Stomach (tissue), 9 donors: ENCODE results near the gene SNX32. TPM values are rescaled to one million over a fixed set of nuclear protein-coding genes. Genes with fewer than 3 reads are reported as not detected.
A peak's percentile ranks its signal among the peaks of the same experiment; 100 is the strongest.
"Not testable (repeated sequence)": the region's sequence is repeated elsewhere in the genome, so short reads cannot be mapped to it uniquely, and the experiment has no call there.

Experiments
- DNase-seq, 2 donors: peaks; one replicate each; pipeline versions ENCODE4 v3.0.0 to v3.0.0-alpha.2; 2013 to 2019
- H3K27ac ChIP-seq, 5 donors: fragments of 200-600 bp in 4 of 5; sonication (generic) in 4 of 5; one replicate each; pipeline ENCODE4 v1.5.1; 2013 to 2019; ENCODE audit warnings: mild to moderate bottlenecking in 1 of 5, moderate library complexity in 1 of 5
- H3K27me3 ChIP-seq, 3 donors: fragments of 200-600 bp; sonication (generic); one replicate each; pipeline ENCODE4 v1.5.1; 2017 to 2019; ENCODE audit warnings: mixed run types in 1 of 3
- H3K36me3 ChIP-seq, 4 donors: fragments of 200-600 bp; sonication (generic); 1 replicate in 3 of 4; 2 replicates in 1 of 4; pipeline ENCODE4 v1.5.1; 2016 to 2019
- H3K4me1 ChIP-seq, 4 donors: fragments of 200-600 bp; sonication (generic); one replicate each; pipeline ENCODE4 v1.5.1; 2016 to 2019
- H3K4me3 ChIP-seq, 4 donors: fragments of 200-600 bp; sonication (generic) in 3 of 4; one replicate each; pipeline ENCODE4 v1.5.1; 2016 to 2019; ENCODE audit warnings: mild to moderate bottlenecking in 1 of 4
- H3K9me3 ChIP-seq, 4 donors: fragments of 200-600 bp; sonication (generic); one replicate each; pipeline ENCODE4 v1.5.1; 2016 to 2019
- CTCF ChIP-seq, 7 experiments: fragments of 450-650 bp in 4 of 7; fragments of 200-600 bp in 3 of 7; sonication (generic) in 3 of 7; IDR thresholded peaks; one replicate each; pipeline ENCODE4 v1.5.1; 2016 to 2019; ENCODE audit warnings: antibody characterized with exemption in 7 of 7, control low read depth in 2 of 7, mild to moderate bottlenecking in 1 of 7
- EP300 ChIP-seq: sonication (generic); formaldehyde crosslinking; IDR thresholded peaks from one replicate; pipeline ENCODE4 v1.6.1; 2017; ENCODE audit warnings: antibody characterized with exemption
- POLR2A ChIP-seq, 4 donors: fragments of 450-650 bp; IDR thresholded peaks; one replicate each; pipeline ENCODE4 v1.6.1; 2016; ENCODE audit warnings: antibody characterized with exemption in 4 of 4, control low read depth in 2 of 4, mild to moderate bottlenecking in 1 of 4, moderate library complexity in 1 of 4
- POLR2AphosphoS5 ChIP-seq, 3 donors: sonication (generic); formaldehyde crosslinking; IDR thresholded peaks; one replicate each; pipeline ENCODE4 v1.6.1; 2016; ENCODE audit warnings: antibody characterized with exemption in 3 of 3
- WGBS, 5 donors: extraction: QIAGEN DNeasy Blood & Tissue Kit in 3 of 5; methylation state at CpG; one replicate each; pipeline versions ENCODE4 v1.1.5 to v1.1.7; 2013 to 2018; 5-methylcytosine and 5-hydroxymethylcytosine counted together
- intact Hi-C: fragments of 100-400 bp; cut with DNase I; formaldehyde crosslinking; loops from one replicate; pipeline ENCODE4 v1.15.1; 2023; ENCODE audit warnings: low total_unique reads
- polyA plus RNA-seq, 3 donors: library from polyadenylated mRNA; stranded (reverse); fragments of 200-250 nt; gene quantifications; one replicate each; pipeline ENCODE4 v1.2.3, GENCODE V29; 2013
- total RNA-seq, 5 donors: library from RNA; depleted of rRNA; stranded (reverse); fragments of >200 nt; gene quantifications; one replicate each; pipeline versions ENCODE4 v1.1.0 to v1.2.3, GENCODE V29; 2014 to 2016
- donor health status: healthy with polysubstance abuse.
- donor health status: Bipolar disorder and iron deficiency.
- donor health status: healthy.

SNX32 gene
- total and polyA plus RNA-seq, 8 donors = 0.25 to 1.4 (median 0.76) TPM; not detected in 2

- Histone ChIP-seq H3K4me1 (peaks cover 6 to 12% (median 8%) of the 10 kb centered on the region in 4 donors), H3K27me3 (no peaks in the 10 kb centered on the region), H3K36me3 (no peaks in the 10 kb centered on the region), H3K9me3 (no peaks in the 10 kb centered on the region), H3K27ac (peak overlapping the region in 2 of 5 donors; percentile 13 to 49), H3K4me3 (no peak overlapping the region)
- TF ChIP-seq EP300 (no peak), POLR2A (IDR thresholded peaks at IDR 0.05) (no peak), CTCF (IDR thresholded peaks at IDR 0.05) (no peak), POLR2AphosphoS5 (IDR thresholded peaks at IDR 0.05) (no peak)
- DNase-seq = peak in 1 of 2 donors; percentile 30
- 36 to 67% (median 49%) methylated on average over 3 of the region's 3 CpGs for WGBS, 5 donors
- intact Hi-C loops = no loop called here
Measured at GRCh38 chr11:65843811-65844210, 10.0 kb downstream of the SNX32 start.

DNA sequence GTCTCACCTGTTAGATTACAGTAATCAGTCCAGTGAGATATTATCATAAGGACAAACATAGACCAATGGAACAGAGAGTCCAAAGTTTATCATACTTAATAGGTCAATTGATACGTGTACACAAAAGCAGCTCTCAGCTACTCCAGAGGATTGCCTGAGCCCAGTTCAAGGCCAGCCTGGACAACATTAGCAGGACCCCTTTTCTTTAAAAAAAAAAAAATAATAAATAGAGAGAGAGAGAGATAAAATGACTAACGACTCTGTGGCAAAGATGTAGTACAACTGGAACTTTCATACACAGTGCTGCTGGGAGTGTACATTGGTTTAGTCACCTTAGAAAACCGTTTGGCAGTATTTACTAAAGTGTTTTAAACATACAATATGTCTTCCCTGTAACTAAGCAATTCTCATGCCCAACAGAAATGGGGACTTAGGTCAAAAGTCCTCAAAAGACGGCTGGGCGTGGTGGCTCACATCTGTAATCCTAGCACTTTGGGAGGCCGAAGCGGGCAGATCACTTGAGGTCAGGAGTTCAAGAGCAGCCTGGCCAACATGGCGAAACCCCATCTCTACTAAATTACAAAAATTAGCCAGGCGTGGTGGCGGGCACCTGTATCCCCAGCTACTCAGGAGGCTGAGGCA, 10.6 kb downstream of the SNX32 start:
- no peaks in the 10 kb centered on the region for H3K27me3 ChIP-seq
- no peaks in the 10 kb centered on the region for H3K9me3 ChIP-seq
- H3K27ac ChIP-seq = peak overlapping the region in 2 of 5 donors; percentile 13 to 49
- 48 to 74% (median 61%) methylated on average over 10 of the region's 10 CpGs for WGBS, 5 donors
- H3K36me3 ChIP-seq = no peaks in the 10 kb centered on the region
- H3K4me1 ChIP-seq = peaks cover 8 to 12% (median 10%) of the 10 kb centered on the region in 4 donors
- TF ChIP-seq POLR2A (IDR thresholded peaks at IDR 0.05) (no peak), POLR2AphosphoS5 (IDR thresholded peaks at IDR 0.05) (no peak), CTCF (IDR thresholded peaks at IDR 0.05) (no peak), EP300 (no peak)
- intact Hi-C loops = no loop called here
- DNase-seq = peak in 1 of 2 donors; percentile 61
- no peak overlapping the region for H3K4me3 ChIP-seq

GRCh38 chr11:65847746-65848145, 14.0 kb downstream of the SNX32 start:
- Histone ChIP-seq H3K9me3 (peaks cover 0 to 7% (median 0%) of the 10 kb centered on the region in 4 donors), H3K27me3 (no peaks in the 10 kb centered on the region), H3K36me3 (peaks cover 9 to 26% (median 23%) of the 10 kb centered on the region in 4 donors), H3K4me1 (peaks cover 8 to 24% (median 16%) of the 10 kb centered on the region in 4 donors), H3K27ac (no peak overlapping the region), H3K4me3 (no peak overlapping the region)
- intact Hi-C loops = no loop called here
- 65 to 80% (median 75%) methylated on average over 3 of the region's 3 CpGs for WGBS, 5 donors
- DNase-seq = no peak
- TF ChIP-seq POLR2AphosphoS5 (IDR thresholded peaks at IDR 0.05) (no peak), POLR2A (IDR thresholded peaks at IDR 0.05) (no peak), EP300 (no peak), CTCF (IDR thresholded peaks at IDR 0.05) (no peak)

- H3K27me3 ChIP-seq, DNase-seq, H3K4me3 ChIP-seq, H3K27ac ChIP-seq, intact Hi-C loops, H3K9me3 ChIP-seq: not testable (repeated sequence)
- WGBS, 5 donors = 57 to 64% (median 62%) methylated on average over 7 of the region's 7 CpGs
- Histone ChIP-seq H3K36me3 (peaks cover 17 to 35% (median 33%) of the 10 kb centered on the region in 4 donors), H3K4me1 (peaks cover 8 to 33% (median 23%) of the 10 kb centered on the region in 4 donors)
Measured at GRCh38 chr11:65848693-65849092, 14.9 kb downstream of the SNX32 start.

- H3K36me3 ChIP-seq = peaks cover 24 to 42% (median 39%) of the 10 kb centered on the region in 4 donors
- no peak for TF ChIP-seq CTCF (IDR thresholded peaks at IDR 0.05)
- TF ChIP-seq POLR2AphosphoS5 (IDR thresholded peaks at IDR 0.05) = no peak
- no peak for TF ChIP-seq EP300
- TF ChIP-seq POLR2A (IDR thresholded peaks at IDR 0.05) = no peak
- intact Hi-C loops = no loop called here
- H3K27ac ChIP-seq = no peak overlapping the region
- H3K4me1 ChIP-seq = peaks cover 4 to 33% (median 26%) of the 10 kb centered on the region in 4 donors
- H3K9me3 ChIP-seq = peaks cover 0 to 7% (median 0%) of the 10 kb centered on the region in 4 donors
- H3K27me3 ChIP-seq = no peaks in the 10 kb centered on the region
- H3K4me3 ChIP-seq = no peak overlapping the region
- DNase-seq = peak in 1 of 2 donors; percentile 13
- WGBS, 5 donors = 40 to 57% (median 46%) methylated on average over 2 to 8 of the region's 8 CpGs
Measured at GRCh38 chr11:65849366-65849765, 15.6 kb downstream of the SNX32 start.
